HG03064 (cell line): ENCODE results near the gene STXBP4.

Source experiments
- ATAC-seq: cut with Tn5 transposase; IDR thresholded peaks from one replicate; pipeline ENCODE4 v1.9.1; 2021; ENCODE audit warnings: low read depth; ENCODE audit not compliant: unreplicated experiment

Gene STXBP4

DNA sequence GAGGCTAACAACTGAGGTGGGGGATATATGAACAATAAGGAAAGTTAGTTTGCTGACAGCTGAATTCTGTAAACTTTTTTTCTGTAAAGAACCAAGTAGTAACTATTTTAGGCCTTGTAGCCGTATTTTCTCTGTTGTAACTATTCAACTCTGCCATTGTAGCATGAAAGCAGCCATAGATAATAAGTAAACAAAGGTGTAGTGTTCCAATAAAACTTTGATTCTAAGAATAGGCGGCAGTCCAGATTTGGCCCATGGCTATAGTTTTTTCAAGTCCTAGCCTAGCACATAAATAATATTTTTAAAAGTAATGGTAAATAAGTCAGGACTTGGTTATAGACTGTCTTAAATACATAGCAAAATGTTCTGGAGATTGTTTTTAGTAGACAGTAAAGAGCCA, 142.0 kb downstream of the STXBP4 start:
- no peak for ATAC-seq

GRCh38 chr17:55114283-55114682, 145.7 kb downstream of the STXBP4 start:
- ATAC-seq = no peak

DNA sequence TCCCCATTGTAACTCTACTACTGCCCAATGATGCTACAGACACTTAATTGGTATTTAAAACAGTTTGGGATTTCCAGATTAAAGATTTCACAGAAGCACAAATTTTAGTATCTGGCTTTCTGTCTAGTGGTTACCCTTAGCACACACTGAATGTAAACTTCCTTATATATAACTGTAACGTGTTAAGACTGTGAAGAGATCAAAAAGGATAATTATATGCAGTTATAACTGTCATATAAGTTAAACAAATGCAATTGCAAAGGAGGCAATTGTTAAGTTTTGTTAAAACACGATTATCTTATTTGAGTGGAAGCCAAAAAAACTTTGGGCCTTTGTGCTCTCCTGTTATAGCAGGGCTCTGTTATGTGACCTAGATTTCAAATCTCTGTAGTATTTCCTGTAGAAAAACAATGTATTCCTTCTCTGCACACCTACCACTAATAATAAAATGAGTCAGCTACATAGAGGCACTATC, 147.9 kb downstream of the STXBP4 start:
- ATAC-seq = no peak

DNA sequence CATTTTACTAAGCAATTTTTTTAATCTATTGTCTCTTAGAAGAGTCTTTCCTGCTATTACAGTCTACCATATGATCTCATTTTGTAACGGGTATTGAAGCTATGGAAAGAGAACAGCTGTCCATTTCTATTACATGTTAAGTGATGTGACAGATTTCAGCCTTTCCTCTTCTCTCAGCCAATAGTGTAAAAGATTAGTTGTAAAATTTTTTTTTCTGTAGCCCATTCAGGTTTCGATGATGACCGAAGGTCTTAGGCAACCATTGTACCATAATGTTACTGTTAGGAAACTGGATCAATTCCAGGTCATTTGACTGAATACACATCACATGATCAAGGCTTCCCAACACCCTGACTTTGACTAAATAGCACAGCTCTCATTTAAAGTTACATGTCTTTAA, 148.6 kb downstream of the STXBP4 start:
- no peak for ATAC-seq

- no peak for ATAC-seq
Measured at GRCh38 chr17:55120651-55121050, 152.1 kb downstream of the STXBP4 start.

DNA sequence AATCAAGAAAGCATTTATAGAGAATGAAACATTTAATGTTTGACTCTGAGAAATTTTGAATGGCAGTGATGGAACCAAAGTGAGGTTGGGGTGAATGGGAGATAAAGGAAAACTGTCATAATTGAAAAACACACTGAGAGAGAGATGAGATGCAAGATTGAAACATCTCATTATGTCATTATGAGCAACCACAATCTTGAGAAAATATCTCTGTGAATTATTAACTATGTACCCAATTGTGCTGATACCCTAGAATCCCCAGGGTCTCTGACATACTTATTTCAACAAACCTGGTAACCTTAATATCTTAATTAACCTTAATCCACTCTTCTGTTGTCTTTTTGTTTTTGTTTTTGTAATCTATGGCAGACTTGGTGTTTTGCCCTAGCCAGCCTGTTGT, 152.7 kb downstream of the STXBP4 start:
- no peak for ATAC-seq

- no peak for ATAC-seq
Measured at GRCh38 chr17:55122114-55122513, 153.5 kb downstream of the STXBP4 start.

DNA sequence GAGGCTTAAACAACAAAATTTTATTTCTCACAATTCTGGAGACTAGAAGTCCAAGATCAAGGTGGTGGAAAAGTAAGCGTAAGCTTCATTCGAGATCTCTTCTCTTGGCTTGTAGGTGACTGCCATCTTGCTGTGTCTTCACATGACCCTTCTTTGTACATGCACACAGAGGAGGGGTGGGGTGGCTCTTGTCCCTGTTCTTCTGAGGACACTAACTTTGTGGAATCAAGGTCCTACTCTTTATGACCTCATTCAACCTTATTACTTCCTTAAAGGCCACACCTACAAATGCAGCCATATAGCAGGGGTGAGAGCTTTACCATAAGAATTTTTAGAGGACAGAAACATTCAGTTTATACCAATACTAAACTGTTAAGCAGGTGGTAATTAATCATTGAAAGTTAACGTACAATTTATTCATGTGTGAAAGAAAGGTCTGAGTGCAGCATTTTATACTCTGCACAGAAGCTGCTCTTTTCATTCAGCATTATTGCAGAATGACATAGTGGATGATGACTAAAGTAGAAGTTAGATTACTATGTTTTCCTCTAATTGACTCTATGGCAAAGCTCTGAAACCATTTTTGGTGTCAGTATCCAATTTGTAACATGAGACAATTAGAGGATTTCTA, 156.3 kb downstream of the STXBP4 start:
- no peak for ATAC-seq

GRCh38 chr17:55133583-55133982, 165.0 kb downstream of the STXBP4 start:
- no peak for ATAC-seq

DNA sequence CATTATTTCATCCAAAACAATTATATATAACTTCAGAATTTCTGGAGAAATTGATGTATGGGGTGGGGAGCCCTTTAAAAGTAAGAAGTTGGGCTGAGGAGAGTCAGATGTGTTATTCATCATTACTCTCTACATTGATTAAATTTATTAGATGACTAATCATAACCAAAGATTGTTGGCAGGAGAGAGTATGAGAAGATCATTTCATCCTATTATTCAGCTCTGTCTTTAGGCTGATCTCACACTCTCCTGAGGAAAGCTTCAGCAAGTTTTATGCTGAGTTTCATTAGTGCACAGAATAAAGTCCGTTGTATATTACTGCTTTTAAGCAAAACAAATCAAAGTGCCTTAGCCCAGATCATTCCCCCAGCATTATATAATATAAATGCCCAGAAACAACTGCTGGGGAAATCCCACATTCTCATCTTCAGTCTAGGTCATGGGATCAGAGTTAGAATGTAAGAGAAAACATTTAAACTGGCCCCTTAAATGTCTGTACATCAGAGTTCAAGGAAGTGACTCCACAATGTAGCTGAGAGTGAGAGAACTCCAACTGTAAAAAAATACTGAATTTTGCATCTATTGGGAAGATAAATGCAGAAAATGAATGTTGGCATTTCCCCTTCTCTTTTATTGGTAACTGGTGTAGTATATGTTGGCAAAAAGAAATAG, 166.1 kb downstream of the STXBP4 start:
- no peak for ATAC-seq

GRCh38 chr17:55140809-55141208, 172.2 kb downstream of the STXBP4 start:
- ATAC-seq = no peak

GRCh38 chr17:55144518-55144917, 176.0 kb downstream of the STXBP4 start:
- no peak for ATAC-seq

GRCh38 chr17:55149485-55149884, 180.9 kb downstream of the STXBP4 start:
- ATAC-seq = no peak

DNA sequence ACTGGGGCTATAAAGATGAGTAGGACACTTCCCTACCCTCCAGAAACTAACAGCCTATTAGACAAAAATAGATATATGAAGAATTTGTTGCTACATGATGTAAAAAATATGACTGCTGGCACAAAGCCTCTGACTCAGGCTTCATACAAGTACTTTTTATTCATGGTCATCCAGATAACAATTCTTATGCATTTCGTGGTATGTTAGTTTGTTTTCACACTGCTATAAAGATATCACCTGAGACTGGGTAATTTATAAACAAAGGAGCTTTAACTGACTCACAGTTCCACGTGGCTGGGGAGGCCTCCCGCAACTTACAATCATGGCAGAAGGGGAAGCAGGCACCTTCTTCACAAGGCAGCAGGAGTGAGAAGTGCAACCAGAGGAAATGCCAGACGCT, 183.7 kb downstream of the STXBP4 start:
- no peak for ATAC-seq

- no peak for ATAC-seq
Measured at GRCh38 chr17:55154101-55154500, 185.5 kb downstream of the STXBP4 start.

- no peak for ATAC-seq
Measured at GRCh38 chr17:55155856-55156560, 187.4 kb downstream of the STXBP4 start.

- no peak for ATAC-seq
Measured at GRCh38 chr17:55157165-55157564, 188.6 kb downstream of the STXBP4 start.

- no peak for ATAC-seq
Measured at GRCh38 chr17:55158439-55158838, 189.9 kb downstream of the STXBP4 start.

DNA sequence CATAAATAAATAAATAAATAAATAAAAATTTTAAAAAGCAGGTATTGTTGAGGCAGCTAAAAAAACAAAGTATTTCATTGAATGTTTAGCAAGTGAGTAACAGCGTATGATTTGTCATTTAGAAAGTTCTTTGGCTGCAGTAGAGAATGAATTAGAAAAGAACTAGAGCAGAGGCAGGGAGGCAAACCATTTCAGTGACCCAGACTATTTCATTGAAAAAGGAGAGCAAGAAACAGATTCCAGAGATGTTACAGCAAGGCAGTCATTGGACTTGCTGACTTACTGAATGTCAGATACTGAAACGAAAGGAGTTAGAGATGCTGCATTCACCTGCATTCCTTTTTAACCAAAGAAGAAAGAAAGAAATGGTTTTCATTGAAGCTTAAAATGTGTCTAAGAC, 190.7 kb downstream of the STXBP4 start:
- no peak for ATAC-seq

- ATAC-seq = no peak
Measured at GRCh38 chr17:55160501-55160900, 191.9 kb downstream of the STXBP4 start.

DNA sequence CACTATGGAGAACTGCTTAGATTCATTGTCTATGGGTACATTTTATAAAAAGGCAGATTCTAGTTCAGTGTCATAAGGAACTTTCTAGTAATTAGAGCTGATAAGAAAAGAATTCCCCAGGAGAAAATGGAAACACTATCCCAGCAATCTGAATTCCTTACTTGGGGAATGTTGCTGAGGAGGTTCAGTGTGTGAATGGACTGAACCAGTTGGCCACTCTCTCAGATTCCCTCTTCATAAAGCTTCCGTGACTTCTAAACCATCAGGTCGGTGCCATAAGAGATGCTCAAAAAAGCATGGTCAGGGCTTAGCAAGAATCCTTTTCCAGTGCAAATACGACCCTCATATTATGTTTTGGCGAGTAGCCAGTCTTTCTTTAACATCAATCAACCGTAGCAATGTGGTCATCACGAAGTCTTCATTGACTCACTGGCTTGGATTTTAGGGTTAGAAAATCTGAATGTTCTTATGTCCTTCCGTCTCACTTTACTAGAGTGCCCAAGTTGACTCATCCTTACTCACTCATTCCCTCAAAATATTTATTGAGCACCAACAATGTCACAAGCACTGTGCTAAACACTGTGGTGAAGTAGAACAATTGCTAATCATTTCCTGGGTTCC, 193.5 kb downstream of the STXBP4 start:
- no peak for ATAC-seq
